Progenitor cell of endocrine pancreas (in vitro differentiated cells): ENCODE data around the gene KCNMA1. TPM values are rescaled to one million over a fixed set of nuclear protein-coding genes. Genes with fewer than 3 reads are reported as not detected.

Experiments used
- DNase-seq: peaks from one replicate; pipeline ENCODE4 v3.0.0; 2021; ENCODE audit warnings: low spot score; ENCODE audit not compliant: unreplicated experiment
- H3K27ac Mint-ChIP-seq: 2 replicates; pipeline ENCODE4 v1.8.0; 2021; ENCODE audit warnings: mild to moderate bottlenecking, moderate library complexity, mixed read lengths
- H3K27me3 Mint-ChIP-seq: 2 replicates; pipeline ENCODE4 v1.8.0; 2021; ENCODE audit warnings: mixed read lengths
- H3K36me3 Mint-ChIP-seq: 2 replicates; pipeline ENCODE4 v1.8.0; 2022; ENCODE audit warnings: mixed read lengths; ENCODE audit not compliant: insufficient read depth
- H3K4me1 Mint-ChIP-seq: 2 replicates; pipeline ENCODE4 v1.8.0; 2021; ENCODE audit warnings: low read depth, mixed read lengths
- H3K4me3 Mint-ChIP-seq: 2 replicates; pipeline ENCODE4 v1.8.0; 2021; ENCODE audit warnings: low read depth, mild to moderate bottlenecking, moderate library complexity, mixed read lengths
- H3K9me3 Mint-ChIP-seq: 2 replicates; pipeline ENCODE4 v1.8.0; 2021; ENCODE audit warnings: low read depth, mixed read lengths
- CTCF ChIP-seq: fragments of 200-600 bp; sonication (generic); IDR thresholded peaks from one replicate; pipeline ENCODE4 v1.5.0; 2021; ENCODE audit warnings: antibody characterized with exemption, mild to moderate bottlenecking; ENCODE audit not compliant: unreplicated experiment
- total RNA-seq: library from RNA; stranded (reverse); gene quantifications from 2 replicates; pipeline ENCODE4 v1.2.1, GENCODE V29; 2021

KCNMA1 gene
- total RNA-seq, 1 donor from 2014 or later: 5.8 TPM

DNA sequence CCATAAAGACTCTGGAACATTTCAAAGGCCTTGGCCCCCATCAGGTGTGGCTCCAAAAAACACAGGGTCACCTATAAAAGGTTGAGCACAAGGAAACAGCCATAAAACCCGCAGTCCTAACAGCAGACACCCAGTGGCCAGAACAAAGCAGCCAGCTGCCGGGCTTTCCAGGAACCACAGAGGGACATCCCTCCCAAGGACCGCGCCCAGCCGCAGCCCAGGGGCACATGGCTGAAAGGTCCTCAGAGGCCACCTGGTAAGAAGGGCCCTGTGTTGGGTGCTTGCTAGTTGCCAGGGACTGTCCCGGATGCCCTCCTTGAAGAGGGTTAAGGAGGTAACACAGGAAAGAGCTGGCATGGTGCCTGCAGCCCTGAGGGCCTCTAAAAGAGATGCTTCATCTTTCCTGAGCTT lies 32.7 kb downstream of the KCNMA1 start:
- H3K9me3 Mint-ChIP-seq: no peaks in the 10 kb centered on the region
- H3K36me3 Mint-ChIP-seq: no peaks in the 10 kb centered on the region
- no peak for DNase-seq
- H3K4me3 Mint-ChIP-seq: no peak overlapping the region
- H3K4me1 Mint-ChIP-seq: peaks cover under 1% of the 10 kb centered on the region
- H3K27me3 Mint-ChIP-seq: peaks cover 34% of the 10 kb centered on the region
- no peak for TF ChIP-seq CTCF
- H3K27ac Mint-ChIP-seq: no peak overlapping the region

DNA sequence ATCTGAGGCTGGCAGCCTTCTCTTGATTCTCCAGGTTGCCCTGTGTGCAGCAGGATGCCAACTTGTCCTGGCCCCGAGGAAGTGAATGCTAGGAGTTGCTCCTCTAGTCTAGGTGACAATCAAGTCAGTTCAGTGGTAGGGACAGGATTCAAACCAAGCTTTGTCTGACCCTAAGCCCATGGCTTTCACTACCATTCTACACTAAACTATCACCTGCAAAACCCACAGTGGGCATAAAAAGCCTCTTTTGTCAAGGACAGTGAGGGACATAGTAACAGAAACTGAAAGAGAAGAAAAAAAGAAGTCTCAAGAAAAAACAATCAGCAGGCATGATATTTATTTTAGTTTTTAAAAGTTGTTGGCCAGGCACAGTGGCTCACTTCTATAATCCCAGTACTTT lies 33.5 kb downstream of the KCNMA1 start:
- Mint-ChIP-seq H3K36me3 (no peaks in the 10 kb centered on the region), H3K27ac (no peak overlapping the region), H3K27me3 (peaks cover 33% of the 10 kb centered on the region), H3K4me1 (no peaks in the 10 kb centered on the region), H3K4me3 (no peak overlapping the region), H3K9me3 (no peaks in the 10 kb centered on the region)
- no peak for DNase-seq
- no peak for TF ChIP-seq CTCF

DNA sequence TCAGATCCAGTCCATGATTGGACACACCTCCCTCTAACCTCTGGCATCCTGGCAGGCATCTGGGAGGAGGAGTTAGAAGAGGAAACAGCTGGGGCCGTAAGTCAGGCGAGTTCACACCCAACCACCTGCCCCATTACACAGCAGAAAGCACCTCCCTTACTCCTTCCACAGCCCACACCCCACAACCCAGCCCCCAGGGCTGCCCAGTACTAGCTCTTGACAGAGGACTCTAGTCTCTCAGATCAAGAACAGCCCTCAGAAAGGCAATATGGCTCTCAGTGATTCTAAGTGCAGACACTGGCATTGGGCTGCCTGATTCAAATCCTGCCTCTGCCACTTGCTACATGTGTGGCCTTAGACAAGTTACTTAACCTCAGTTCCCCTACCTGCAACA lies 34.1 kb downstream of the KCNMA1 start:
- Mint-ChIP-seq H3K27ac (no peak overlapping the region), H3K27me3 (peaks cover 32% of the 10 kb centered on the region), H3K36me3 (no peaks in the 10 kb centered on the region), H3K9me3 (no peaks in the 10 kb centered on the region), H3K4me1 (no peaks in the 10 kb centered on the region), H3K4me3 (no peak overlapping the region)
- TF ChIP-seq CTCF: no peak
- DNase-seq: no peak

DNA sequence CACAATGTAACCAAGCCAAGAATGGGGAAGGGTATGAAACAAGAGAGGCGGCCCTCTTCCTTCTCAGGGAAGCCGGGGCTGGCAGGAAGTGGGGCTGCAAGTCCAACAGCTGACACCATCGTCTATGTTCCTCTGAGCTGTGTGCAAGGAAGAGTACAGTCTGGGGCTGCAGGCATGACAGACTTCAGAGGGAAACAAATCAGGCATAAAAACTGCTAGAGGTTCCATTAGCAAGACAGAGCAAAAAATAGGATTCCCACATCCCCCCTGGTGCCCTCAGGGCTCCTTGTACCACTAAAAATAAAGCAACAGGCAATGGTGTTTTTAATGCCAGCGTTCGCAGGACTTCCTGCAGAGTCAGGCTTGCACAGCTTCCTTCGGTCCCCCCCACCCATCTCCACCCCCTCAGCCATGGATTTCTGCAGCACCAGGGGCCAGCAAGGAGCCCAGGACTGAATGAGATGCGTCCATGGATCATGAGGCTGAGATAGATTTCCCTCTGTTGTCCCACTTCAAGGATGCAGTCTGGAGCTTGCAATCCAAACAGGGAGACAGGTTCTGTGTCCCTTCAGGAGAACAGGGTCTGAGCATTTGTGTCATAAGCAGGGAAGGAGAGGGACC lies 34.6 kb downstream of the KCNMA1 start:
- Mint-ChIP-seq H3K9me3 (no peaks in the 10 kb centered on the region), H3K36me3 (no peaks in the 10 kb centered on the region), H3K27ac (no peak overlapping the region), H3K4me1 (no peaks in the 10 kb centered on the region), H3K27me3 (peaks cover 32% of the 10 kb centered on the region), H3K4me3 (no peak overlapping the region)
- no peak for TF ChIP-seq CTCF
- DNase-seq: no peak

- H3K4me1 Mint-ChIP-seq: no peaks in the 10 kb centered on the region
- peaks cover 27% of the 10 kb centered on the region for H3K27me3 Mint-ChIP-seq
- H3K36me3 Mint-ChIP-seq: no peaks in the 10 kb centered on the region
- H3K4me3 Mint-ChIP-seq: no peak overlapping the region
- H3K27ac Mint-ChIP-seq: no peak overlapping the region
- TF ChIP-seq CTCF: peak; percentile 22
- DNase-seq: no peak
- no peaks in the 10 kb centered on the region for H3K9me3 Mint-ChIP-seq
Measured at GRCh38 chr10:77602231-77602912, 35.2 kb downstream of the KCNMA1 start.
